Measurements from ENCODE around the gene MYMX. TPM values are rescaled to one million over a fixed set of nuclear protein-coding genes. Genes with fewer than 3 reads are reported as not detected.

MYMX gene
- total and polyA plus RNA-seq, 2 of the 13 experiments (the other 11 are each of a cell fraction or from before 2014, with no cell fraction given) = not detected

DNA sequence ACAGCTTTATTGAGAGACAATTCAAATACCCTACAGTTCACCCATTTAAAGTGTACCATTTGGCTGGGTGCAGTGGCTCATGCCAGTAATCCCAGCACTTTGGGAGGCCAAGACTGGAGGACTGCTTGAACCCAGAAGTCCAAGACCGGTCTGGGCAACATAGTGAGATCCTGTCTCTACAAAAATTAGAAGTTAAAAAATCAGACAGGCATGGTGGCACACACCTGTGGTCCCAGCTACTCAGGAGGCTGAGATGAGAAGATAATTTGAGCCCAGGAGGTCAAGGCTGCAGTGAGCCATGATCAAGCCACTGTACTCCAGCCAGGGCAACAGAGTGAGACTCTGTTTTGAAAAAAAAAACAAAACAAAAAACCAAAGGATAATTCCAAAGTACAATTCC is 49.2 kb upstream of the MYMX start:
- intact Hi-C loops (cut with micrococcal nuclease; ENCODE audit: unreplicated experiment) (no loop called here), in situ Hi-C loops (cut with HindIII; ENCODE audit: extremely low pct_ligation_motif_present, low pct_unique_long_range_greater_than_20kb) (no loop called here)
- Histone ChIP-seq H4K20me1 (ENCODE audit: insufficient read depth, low read length) (no peaks in the 10 kb centered on the region), H3K4me1 (ENCODE audit: insufficient read depth, low read length) (peaks cover 54% of the 10 kb centered on the region), H3K4me2 (ENCODE audit: low read depth, low read length) (no peak overlapping the region), H3K36me3 (replicated peaks in 1 of 2; ENCODE audit: control insufficient read depth in 1 of 2, insufficient read depth in 2 of 2, low read length in 2 of 2) (no peaks in the 10 kb centered on the region), H3K9me3 (ENCODE audit: low read length) (no peaks in the 10 kb centered on the region), H2AFZ (ENCODE audit: low read length) (no peak overlapping the region), H3K79me2 (ENCODE audit: insufficient read depth, low read length) (no peaks in the 10 kb centered on the region), H3K9ac (ENCODE audit: insufficient read depth, low read depth, low read length) (no peak overlapping the region), H3K27ac (ENCODE audit: extremely low read length, insufficient read depth, low read length) (no peak overlapping the region), H3K4me3 (replicated peaks in 1 of 3; ENCODE audit: insufficient read depth in 1 of 3, low read depth in 2 of 3, low read length in 3 of 3) (no peak overlapping the region), H3K27me3 (ENCODE audit: control insufficient read depth in 1 of 2, insufficient read depth in 2 of 2, low read length in 2 of 2) (peaks cover 7 to 49% of the 10 kb centered on the region in 2 experiments; a peak in 4 of 5 replicates)
- CTCF ChIA-PET (ENCODE audit: low intra/inter-chr PET ratio, low total read pairs) = no interaction called here
- WGBS (ENCODE audit: low lambda C conversion rate) = 94% methylated on average over 1 of the region's 1 CpG
- peak; percentile 27; the same call in 1 of the 2 replicates for TF ChIP-seq HNF4A (CRISPR knock-in tag; IDR thresholded peaks at IDR 0.05)
- TF ChIP-seq, protein P1, sequence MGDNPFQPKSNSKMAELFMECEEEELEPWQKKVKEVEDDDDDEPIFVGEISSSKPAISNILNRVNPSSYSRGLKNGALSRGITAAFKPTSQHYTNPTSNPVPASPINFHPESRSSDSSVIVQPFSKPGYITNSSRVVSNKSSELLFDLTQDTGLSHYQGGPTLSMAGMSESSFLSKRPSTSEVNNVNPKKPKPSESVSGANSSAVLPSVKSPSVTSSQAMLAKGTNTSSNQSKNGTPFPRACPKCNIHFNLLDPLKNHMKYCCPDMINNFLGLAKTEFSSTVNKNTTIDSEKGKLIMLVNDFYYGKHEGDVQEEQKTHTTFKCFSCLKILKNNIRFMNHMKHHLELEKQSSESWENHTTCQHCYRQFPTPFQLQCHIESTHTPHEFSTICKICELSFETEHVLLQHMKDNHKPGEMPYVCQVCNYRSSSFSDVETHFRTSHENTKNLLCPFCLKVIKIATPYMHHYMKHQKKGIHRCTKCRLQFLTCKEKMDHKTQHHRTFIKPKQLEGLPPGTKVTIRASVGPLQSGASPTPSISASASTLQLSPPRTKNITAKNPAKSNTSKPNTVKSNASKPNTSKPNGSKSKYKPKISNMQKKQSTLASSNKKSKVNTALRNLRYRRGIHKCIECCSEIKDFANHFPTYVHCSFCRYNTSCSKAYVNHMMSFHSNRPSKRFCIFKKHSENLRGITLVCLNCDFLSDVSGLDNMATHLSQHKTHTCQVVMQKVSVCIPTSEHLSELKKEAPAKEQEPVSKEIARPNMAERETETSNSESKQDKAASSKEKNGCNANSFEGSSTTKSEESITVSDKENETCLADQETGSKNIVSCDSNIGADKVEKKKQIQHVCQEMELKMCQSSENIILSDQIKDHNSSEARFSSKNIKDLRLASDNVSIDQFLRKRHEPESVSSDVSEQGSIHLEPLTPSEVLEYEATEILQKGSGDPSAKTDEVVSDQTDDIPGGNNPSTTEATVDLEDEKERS (CRISPR knock-in tag; IDR thresholded peaks at IDR 0.05) = 0 out of 2 replicates have a peak, but pooled peaks have one; percentile 26
- no peak for TF ChIP-seq MATR3 (CRISPR knock-in tag; IDR thresholded peaks at IDR 0.05)
- TF ChIP-seq ZNF329 (CRISPR knock-in tag; IDR thresholded peaks at IDR 0.05; ENCODE audit: low read depth) = no peak
- TF ChIP-seq HCFC1 (IDR thresholded peaks at IDR 0.05; ENCODE audit: low read depth, low read length) = no peak
- TF ChIP-seq ZNF460 (CRISPR knock-in tag; IDR thresholded peaks at IDR 0.05; ENCODE audit: borderline replicate concordance) = peak; percentile 80; the same call in 1 of the 2 replicates
- no peak for TF ChIP-seq ZNF724P (CRISPR knock-in tag; IDR thresholded peaks at IDR 0.05; ENCODE audit: borderline replicate concordance)
- TF ChIP-seq, protein P2, sequence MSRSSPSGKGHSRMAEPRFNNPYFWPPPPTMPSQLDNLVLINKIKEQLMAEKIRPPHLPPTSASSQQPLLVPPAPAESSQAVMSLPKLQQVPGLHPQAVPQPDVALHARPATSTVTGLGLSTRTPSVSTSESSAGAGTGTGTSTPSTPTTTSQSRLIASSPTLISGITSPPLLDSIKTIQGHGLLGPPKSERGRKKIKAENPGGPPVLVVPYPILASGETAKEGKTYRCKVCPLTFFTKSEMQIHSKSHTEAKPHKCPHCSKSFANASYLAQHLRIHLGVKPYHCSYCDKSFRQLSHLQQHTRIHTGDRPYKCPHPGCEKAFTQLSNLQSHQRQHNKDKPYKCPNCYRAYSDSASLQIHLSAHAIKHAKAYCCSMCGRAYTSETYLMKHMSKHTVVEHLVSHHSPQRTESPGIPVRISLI (CRISPR knock-in tag; IDR thresholded peaks at IDR 0.05; ENCODE audit: borderline replicate concordance) = peak; percentile 65; the same call in 1 of the 2 replicates
- TF ChIP-seq, protein P3, sequence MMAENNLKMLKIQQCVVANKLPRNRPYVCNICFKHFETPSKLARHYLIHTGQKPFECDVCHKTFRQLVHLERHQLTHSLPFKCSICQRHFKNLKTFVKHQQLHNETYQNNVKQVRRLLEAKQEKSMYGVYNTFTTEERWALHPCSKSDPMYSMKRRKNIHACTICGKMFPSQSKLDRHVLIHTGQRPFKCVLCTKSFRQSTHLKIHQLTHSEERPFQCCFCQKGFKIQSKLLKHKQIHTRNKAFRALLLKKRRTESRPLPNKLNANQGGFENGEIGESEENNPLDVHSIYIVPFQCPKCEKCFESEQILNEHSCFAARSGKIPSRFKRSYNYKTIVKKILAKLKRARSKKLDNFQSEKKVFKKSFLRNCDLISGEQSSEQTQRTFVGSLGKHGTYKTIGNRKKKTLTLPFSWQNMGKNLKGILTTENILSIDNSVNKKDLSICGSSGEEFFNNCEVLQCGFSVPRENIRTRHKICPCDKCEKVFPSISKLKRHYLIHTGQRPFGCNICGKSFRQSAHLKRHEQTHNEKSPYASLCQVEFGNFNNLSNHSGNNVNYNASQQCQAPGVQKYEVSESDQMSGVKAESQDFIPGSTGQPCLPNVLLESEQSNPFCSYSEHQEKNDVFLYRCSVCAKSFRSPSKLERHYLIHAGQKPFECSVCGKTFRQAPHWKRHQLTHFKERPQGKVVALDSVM (CRISPR knock-in tag; IDR thresholded peaks at IDR 0.05) = peak; percentile 65
- peak; percentile 83 for TF ChIP-seq ZMYM3 (CRISPR knock-in tag; IDR thresholded peaks at IDR 0.05)
- peak; percentile 94 for TF ChIP-seq ZNF121 (CRISPR knock-in tag; IDR thresholded peaks at IDR 0.05)
- TF ChIP-seq NAIF1 (CRISPR knock-in tag; IDR thresholded peaks at IDR 0.05; ENCODE audit: borderline replicate concordance) = 0 out of 2 replicates have a peak, but pooled peaks have one; percentile 28
- TF ChIP-seq RAD51 (IDR thresholded peaks at IDR 0.05; ENCODE audit: borderline replicate concordance) = no peak
- DNase-seq (ENCODE audit: low spot score) (no peak), FAIRE-seq (no peak), ATAC-seq (no peak)
- BruUV-seq (replicated peaks) = no TSS peak
- POLR2A ChIA-PET = interaction anchor here (1.4 kb wide), 2 partner anchors 78 to 79 kb away, joined by 3 to 4 read pairs; partner anchors contain the start of gene HSP90AB1
